ENCODE measurements around the gene MAFG.

Gene MAFG

DNA sequence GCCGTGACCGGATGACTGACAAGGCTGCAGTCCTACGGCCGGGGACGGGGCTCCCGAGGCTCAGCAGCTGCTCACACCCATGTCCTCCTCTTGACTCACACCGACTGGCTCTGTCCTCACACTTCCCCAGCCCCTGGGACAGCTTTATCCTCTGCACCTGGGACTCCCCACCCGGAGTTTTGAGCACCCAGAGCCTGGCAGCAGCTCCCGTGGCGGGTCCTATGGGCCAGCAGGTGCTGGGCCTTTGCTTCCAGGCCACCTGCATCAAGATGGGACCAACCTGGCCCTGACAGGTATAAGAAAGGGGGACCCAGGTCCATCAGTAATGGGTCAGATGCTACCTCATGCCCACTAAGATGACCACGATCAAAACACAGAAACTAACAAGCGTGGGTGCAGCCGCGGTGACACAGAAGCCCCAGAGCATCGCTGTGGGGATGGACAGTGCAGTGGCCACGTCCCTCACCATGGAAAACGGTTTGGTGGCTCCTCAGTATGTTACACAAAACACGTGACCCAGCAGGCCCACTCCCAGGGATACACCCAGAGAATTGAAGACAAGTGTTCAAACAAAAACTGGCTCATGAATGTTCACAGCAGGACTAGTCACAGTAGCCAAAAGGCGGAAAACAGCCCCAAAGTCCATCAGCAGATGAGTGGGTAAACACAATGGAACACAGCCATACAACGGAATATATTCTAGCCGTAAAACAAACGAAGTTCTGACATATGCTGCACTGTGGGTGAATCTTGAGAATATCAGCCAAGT is 36.7 kb upstream of the MAFG start:
- ATAC-seq (ENCODE audit: low read depth) (no peak), DNase-seq (ENCODE audit: low spot score) (no peak)
- Histone ChIP-seq H3K36me3 (ENCODE audit: low read depth) (no peaks in the 10 kb centered on the region), H3K27ac (ENCODE audit: poor library complexity, severe bottlenecking) (no peak overlapping the region), H3K9me3 (ENCODE audit: severe bottlenecking) (no peaks in the 10 kb centered on the region), H3K4me3 (ENCODE audit: severe bottlenecking) (no peak overlapping the region), H3K27me3 (ENCODE audit: insufficient read depth, poor library complexity, severe bottlenecking) (peaks cover 38% of the 10 kb centered on the region), H3K4me1 (ENCODE audit: insufficient read depth, poor library complexity, severe bottlenecking) (no peaks in the 10 kb centered on the region)
- TF ChIP-seq, protein P1, sequence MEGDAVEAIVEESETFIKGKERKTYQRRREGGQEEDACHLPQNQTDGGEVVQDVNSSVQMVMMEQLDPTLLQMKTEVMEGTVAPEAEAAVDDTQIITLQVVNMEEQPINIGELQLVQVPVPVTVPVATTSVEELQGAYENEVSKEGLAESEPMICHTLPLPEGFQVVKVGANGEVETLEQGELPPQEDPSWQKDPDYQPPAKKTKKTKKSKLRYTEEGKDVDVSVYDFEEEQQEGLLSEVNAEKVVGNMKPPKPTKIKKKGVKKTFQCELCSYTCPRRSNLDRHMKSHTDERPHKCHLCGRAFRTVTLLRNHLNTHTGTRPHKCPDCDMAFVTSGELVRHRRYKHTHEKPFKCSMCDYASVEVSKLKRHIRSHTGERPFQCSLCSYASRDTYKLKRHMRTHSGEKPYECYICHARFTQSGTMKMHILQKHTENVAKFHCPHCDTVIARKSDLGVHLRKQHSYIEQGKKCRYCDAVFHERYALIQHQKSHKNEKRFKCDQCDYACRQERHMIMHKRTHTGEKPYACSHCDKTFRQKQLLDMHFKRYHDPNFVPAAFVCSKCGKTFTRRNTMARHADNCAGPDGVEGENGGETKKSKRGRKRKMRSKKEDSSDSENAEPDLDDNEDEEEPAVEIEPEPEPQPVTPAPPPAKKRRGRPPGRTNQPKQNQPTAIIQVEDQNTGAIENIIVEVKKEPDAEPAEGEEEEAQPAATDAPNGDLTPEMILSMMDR (IDR thresholded peaks at IDR 0.05; ENCODE audit: poor library complexity, severe bottlenecking), result no peak

GRCh38 chr17:81962499-81963441 is 35.2 kb upstream of the MAFG start:
- Histone ChIP-seq H3K36me3 (ENCODE audit: low read depth) (no peaks in the 10 kb centered on the region), H3K4me1 (ENCODE audit: insufficient read depth, poor library complexity, severe bottlenecking) (no peaks in the 10 kb centered on the region), H3K4me3 (ENCODE audit: severe bottlenecking) (no peak overlapping the region), H3K9me3 (ENCODE audit: severe bottlenecking) (no peaks in the 10 kb centered on the region), H3K27me3 (ENCODE audit: insufficient read depth, poor library complexity, severe bottlenecking) (peaks cover 51% of the 10 kb centered on the region), H3K27ac (ENCODE audit: poor library complexity, severe bottlenecking) (no peak overlapping the region)
- TF ChIP-seq, protein P1 (IDR thresholded peaks at IDR 0.05; ENCODE audit: poor library complexity, severe bottlenecking), result no peak
- ATAC-seq (ENCODE audit: low read depth) (no peak), DNase-seq (ENCODE audit: low spot score) (peak; percentile 61)

- H3K27ac ChIP-seq (ENCODE audit: poor library complexity, severe bottlenecking), result no peak overlapping the region
- ATAC-seq (ENCODE audit: low read depth), result no peak
- TF ChIP-seq, protein P1 (IDR thresholded peaks at IDR 0.05; ENCODE audit: poor library complexity, severe bottlenecking), result no peak
- no peaks in the 10 kb centered on the region for H3K36me3 ChIP-seq (ENCODE audit: low read depth)
- peaks cover 51% of the 10 kb centered on the region for H3K27me3 ChIP-seq (ENCODE audit: insufficient read depth, poor library complexity, severe bottlenecking)
- no peaks in the 10 kb centered on the region for H3K4me1 ChIP-seq (ENCODE audit: insufficient read depth, poor library complexity, severe bottlenecking)
- peak; percentile 58 for DNase-seq (ENCODE audit: low spot score)
- no peaks in the 10 kb centered on the region for H3K9me3 ChIP-seq (ENCODE audit: severe bottlenecking)
- no peak overlapping the region for H3K4me3 ChIP-seq (ENCODE audit: severe bottlenecking)
These were observed 34.3 kb upstream of the MAFG start for GRCh38 chr17:81961521-81962498.

DNA sequence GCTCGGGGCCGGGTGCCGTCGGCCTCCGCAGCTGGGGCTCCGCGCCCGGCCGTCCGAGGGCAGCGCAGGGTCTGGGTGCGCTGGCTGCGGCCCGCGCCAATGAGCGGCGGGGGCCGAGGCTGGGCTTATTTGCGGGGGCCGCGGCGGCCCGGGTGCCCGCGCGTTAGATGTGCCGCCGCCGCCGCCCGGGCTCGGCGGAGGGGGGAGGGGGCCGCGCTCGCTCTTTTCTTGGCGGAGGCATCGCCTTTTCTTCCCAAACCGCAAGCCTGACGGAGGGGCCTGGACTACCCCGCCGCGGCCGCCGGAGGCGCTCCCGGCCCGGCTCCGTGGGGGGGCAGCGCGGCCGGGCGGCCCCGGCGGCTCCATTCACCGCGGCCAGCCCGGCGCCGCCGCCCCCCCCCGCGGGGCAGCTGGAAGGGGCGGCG is 33.6 kb upstream of the MAFG start, which contains the start of gene NOTUM:
NOTUM (minus strand) TSS at position 101 of the 425 bp plus-strand sequence. CDS start 278 bp downstream, outside the sequence.
- TF ChIP-seq, protein P1 (IDR thresholded peaks at IDR 0.05; ENCODE audit: poor library complexity, severe bottlenecking), result peak; percentile 25
- no peak for ATAC-seq (ENCODE audit: low read depth)
- Histone ChIP-seq H3K4me3 (ENCODE audit: severe bottlenecking) (peak within 1 kb of the TSS; percentile 13), H3K36me3 (ENCODE audit: low read depth) (no peaks in the 10 kb centered on the region), H3K27ac (ENCODE audit: poor library complexity, severe bottlenecking) (no peak within 1 kb of the TSS), H3K9me3 (ENCODE audit: severe bottlenecking) (no peaks in the 10 kb centered on the region), H3K4me1 (ENCODE audit: insufficient read depth, poor library complexity, severe bottlenecking) (no peaks in the 10 kb centered on the region), H3K27me3 (ENCODE audit: insufficient read depth, poor library complexity, severe bottlenecking) (peaks cover 51% of the 10 kb centered on the region)
- DNase-seq (ENCODE audit: low spot score), result no peak
